H1 (cell line): ENCODE measurements around the gene FHIT. TPM values are rescaled to one million over a fixed set of nuclear protein-coding genes. Genes with fewer than 3 reads are reported as not detected.
"Not testable (repeated sequence)": the region's sequence is repeated elsewhere in the genome, so short reads cannot be mapped to it uniquely, and the experiment has no call there.

Source experiments
- CTCF ChIA-PET: fragments of 300-600 bp; sonication (Branson Sonifier 250); formaldehyde crosslinking; loops from one replicate; lab custom pipeline; 2021; ENCODE audit not compliant: partially characterized antibody; lab: Charles Lee
- POLR2A ChIA-PET: fragments of 300-600 bp; sonication (Branson Sonifier 250); formaldehyde crosslinking; loops from one replicate; lab custom pipeline; 2021; ENCODE audit warnings: inconsistent platforms; ENCODE audit not compliant: partially characterized antibody; lab: Charles Lee
- DNase-seq, 2 experiments: peaks; one replicate each; pipeline versions ENCODE4 v3.0.0 to v3.0.0-alpha.2; 2010 to 2022; ENCODE audit warnings: low spot score in 2 of 2, low read depth in 1 of 2, mixed read lengths in 1 of 2
- FAIRE-seq: peaks from 2 replicates; lab custom pipeline; 2011; peaks lifted over from hg19 to GRCh38; lab: Jason Lieb, UNC
- H2AFZ ChIP-seq: 2 replicates; pipeline ENCODE4 v1.8.1; 2012; ENCODE audit warnings: low read length, inconsistent platforms
- H2AK5ac ChIP-seq: 2 replicates; pipeline ENCODE4 v1.6.1; 2013; ENCODE audit warnings: low read depth, low read length
- H2BK120ac ChIP-seq: replicated peaks from 2 replicates; pipeline ENCODE3; 2013; ENCODE audit warnings: low read depth, low read length, inconsistent platforms
- H2BK12ac ChIP-seq: 2 replicates; pipeline ENCODE4 v1.6.1; 2013; ENCODE audit warnings: low read depth, low read length
- H2BK15ac ChIP-seq: 2 replicates; pipeline ENCODE4 v1.6.1; 2013; ENCODE audit warnings: low read length
- H2BK20ac ChIP-seq: 2 replicates; pipeline ENCODE4 v1.6.1; 2013; ENCODE audit warnings: low read length
- H2BK5ac ChIP-seq: 2 replicates; pipeline ENCODE4 v1.6.1; 2013; ENCODE audit warnings: low read depth, low read length
- H3K14ac ChIP-seq: 2 replicates; pipeline ENCODE4 v1.6.1; 2013; ENCODE audit warnings: inconsistent platforms; ENCODE audit not compliant: insufficient read length
- H3K18ac ChIP-seq: 2 replicates; pipeline ENCODE4 v1.6.1; 2013; ENCODE audit warnings: low read length; ENCODE audit errors: extremely low read depth
- H3K23ac ChIP-seq: 2 replicates; pipeline ENCODE4 v1.6.1; 2013; ENCODE audit warnings: inconsistent platforms; ENCODE audit not compliant: insufficient read length
- H3K23me2 ChIP-seq: 2 replicates; pipeline ENCODE4 v1.6.1; 2013; ENCODE audit warnings: low read depth, low read length
- H3K27ac ChIP-seq: 2 replicates; pipeline ENCODE4 v1.6.1; 2011; ENCODE audit warnings: low read depth, low read length, inconsistent platforms
- H3K27me3 ChIP-seq, 4 experiments: replicated peaks in 1 of 4; 1 replicate in 1 of 4; 2 replicates in 3 of 4; pipeline versions ENCODE4 v1.6.1 to v1.8.1; 2011 to 2013; ENCODE audit warnings: low read length in 3 of 4, mild to moderate bottlenecking in 3 of 4, inconsistent platforms in 2 of 4, mixed read lengths in 2 of 4, moderate library complexity in 1 of 4; ENCODE audit not compliant: control insufficient read depth in 3 of 4, insufficient read depth in 3 of 4; ENCODE audit errors: extremely low read depth in 1 of 4
- H3K36me3 ChIP-seq, 4 experiments: 2 replicates each; pipeline versions ENCODE4 v1.6.1 to v1.8.1; 2011 to 2013; ENCODE audit warnings: mild to moderate bottlenecking in 4 of 4, low read length in 3 of 4, moderate library complexity in 2 of 4, control low read depth in 1 of 4, inconsistent platforms in 1 of 4; ENCODE audit not compliant: insufficient read depth in 4 of 4, control insufficient read depth in 2 of 4
- H3K4ac ChIP-seq: replicated peaks from 2 replicates; pipeline ENCODE3; 2013; ENCODE audit warnings: low read length, low read depth, mixed read lengths, inconsistent platforms; ENCODE audit not compliant: insufficient read length
- H3K4me1 ChIP-seq, 4 experiments: replicated peaks in 1 of 4; 1 replicate in 1 of 4; 2 replicates in 3 of 4; pipeline versions ENCODE4 v1.6.1 to v1.8.1; 2011 to 2013; ENCODE audit warnings: low read length in 3 of 4, inconsistent platforms in 2 of 4, mixed read lengths in 1 of 4; ENCODE audit not compliant: insufficient read depth in 4 of 4, control insufficient read depth in 3 of 4
- H3K4me2 ChIP-seq, 2 experiments: 2 replicates each; pipeline versions ENCODE4 v1.6.1 to v1.8.1; 2011 to 2013; ENCODE audit warnings: low read depth in 2 of 2, low read length in 2 of 2, control low read depth in 1 of 2, inconsistent platforms in 1 of 2, mild to moderate bottlenecking in 1 of 2; ENCODE audit not compliant: insufficient read depth in 1 of 2
- H3K4me3 ChIP-seq, 4 experiments: fragments of 200-600, 300-600 bp in 1 of 4; sonication (generic), shearing (Covaris generic), sonication (Bioruptor Twin) in 1 of 4; 2 replicates each; pipeline versions ENCODE4 v1.5.1 to v1.8.1; 2011 to 2016; ENCODE audit warnings: low read length in 4 of 4, low read depth in 3 of 4, control low read depth in 2 of 4, inconsistent platforms in 2 of 4, mild to moderate bottlenecking in 2 of 4, mixed read lengths in 1 of 4, moderate library complexity in 1 of 4; ENCODE audit not compliant: insufficient read depth in 2 of 4; ENCODE audit errors: extremely low read depth in 1 of 4
- H3K56ac ChIP-seq: replicated peaks from 2 replicates; pipeline ENCODE3; 2013; ENCODE audit warnings: low read depth, mild to moderate bottlenecking, mixed read lengths, low read length, inconsistent platforms; ENCODE audit not compliant: insufficient read length
- H3K79me1 ChIP-seq: 2 replicates; pipeline ENCODE4 v1.6.1; 2013; ENCODE audit warnings: low read depth, low read length, control low read depth
- H3K79me2 ChIP-seq, 2 experiments: 2 replicates each; pipeline versions ENCODE4 v1.6.1 to v1.8.1; 2012 to 2013; ENCODE audit warnings: low read length in 2 of 2, mild to moderate bottlenecking in 2 of 2, inconsistent platforms in 1 of 2; ENCODE audit not compliant: insufficient read depth in 2 of 2, control insufficient read depth in 1 of 2
- H3K9ac ChIP-seq, 4 experiments: replicated peaks in 1 of 4; 1 replicate in 1 of 4; 2 replicates in 3 of 4; pipeline versions ENCODE4 v1.6.1 to v1.8.1; 2011 to 2013; ENCODE audit warnings: low read depth in 3 of 4, low read length in 3 of 4, control low read depth in 2 of 4, mild to moderate bottlenecking in 2 of 4, moderate library complexity in 2 of 4, inconsistent platforms in 1 of 4; ENCODE audit errors: extremely low read depth in 1 of 4
- H3K9me3 ChIP-seq, 2 experiments: 2 replicates each; pipeline versions ENCODE4 v1.6.1 to v1.8.1; 2012 to 2013; ENCODE audit warnings: mild to moderate bottlenecking in 2 of 2, moderate library complexity in 2 of 2, control low read depth in 1 of 2, inconsistent platforms in 1 of 2, low read depth in 1 of 2, low read length in 1 of 2, mixed read lengths in 1 of 2; ENCODE audit not compliant: insufficient read depth in 2 of 2
- H4K20me1 ChIP-seq, 2 experiments: replicated peaks in 1 of 2; 2 replicates each; pipeline versions ENCODE3 to v1.8.1; 2011 to 2013; ENCODE audit warnings: inconsistent platforms in 2 of 2, low read length in 2 of 2, mild to moderate bottlenecking in 1 of 2; ENCODE audit not compliant: insufficient read depth in 2 of 2, control insufficient read depth in 1 of 2
- H4K5ac ChIP-seq: 2 replicates; pipeline ENCODE4 v1.6.1; 2013; ENCODE audit warnings: low read length, low read depth, mixed read lengths, inconsistent platforms; ENCODE audit not compliant: insufficient read length
- H4K8ac ChIP-seq: 2 replicates; pipeline ENCODE4 v1.8.0; 2013; ENCODE audit warnings: mild to moderate bottlenecking, moderate library complexity, low read length, inconsistent platforms; ENCODE audit not compliant: insufficient read depth; ENCODE audit errors: extremely low read depth
- H4K91ac ChIP-seq: replicated peaks from 2 replicates; pipeline ENCODE3; 2013; ENCODE audit warnings: low read length, mixed read lengths, inconsistent platforms; ENCODE audit not compliant: insufficient read length
- WGBS, 2 experiments: shearing (Covaris generic) in 1 of 2; methylation state at CpG; one replicate each; pipeline versions ENCODE4 v1.1.6 to v1.1.7; 2013 to 2015; ENCODE audit warnings: low lambda C conversion rate in 2 of 2, mixed read lengths in 2 of 2, inconsistent platforms in 1 of 2, low coverage in 1 of 2, missing lambda C conversion rate in 1 of 2; ENCODE audit not compliant: insufficient replicate concordance in 2 of 2, insufficient coverage in 1 of 2, insufficient read length in 1 of 2; ENCODE audit errors: extremely low coverage in 1 of 2, missing lambda C conversion rate in 1 of 2; 5-methylcytosine and 5-hydroxymethylcytosine counted together
- polyA plus RNA-seq, 7 experiments: library from polyadenylated mRNA; depleted of rRNA in 3 of 7; stranded (reverse) in 5 of 7; unstranded in 2 of 7; fragments of >200 nt in 5 of 7; fragments of 200-250 nt in 2 of 7; gene quantifications; 1 replicate in 5 of 7; 2 replicates in 1 of 7; 4 replicates in 1 of 7; pipeline versions ENCODE4 v1.2.1 to v1.2.3, GENCODE V29; 2011 to 2013; ENCODE audit warnings: missing spikeins in 2 of 7, mixed read lengths in 2 of 7
- total RNA-seq: library from RNA; stranded (reverse); fragmentation: NEBNext Ultra II Directional; extraction: Animal tissue kit (Norgen Biotek cat#: 25700); gene quantifications from 2 replicates; pipeline ENCODE4 v1.2.1, GENCODE V29; 2021

FHIT gene
- total and polyA plus RNA-seq, 2 of the 8 experiments (the other 6 are each of a cell fraction or from before 2014, with no cell fraction given): 1.2 to 3.2 TPM

DNA sequence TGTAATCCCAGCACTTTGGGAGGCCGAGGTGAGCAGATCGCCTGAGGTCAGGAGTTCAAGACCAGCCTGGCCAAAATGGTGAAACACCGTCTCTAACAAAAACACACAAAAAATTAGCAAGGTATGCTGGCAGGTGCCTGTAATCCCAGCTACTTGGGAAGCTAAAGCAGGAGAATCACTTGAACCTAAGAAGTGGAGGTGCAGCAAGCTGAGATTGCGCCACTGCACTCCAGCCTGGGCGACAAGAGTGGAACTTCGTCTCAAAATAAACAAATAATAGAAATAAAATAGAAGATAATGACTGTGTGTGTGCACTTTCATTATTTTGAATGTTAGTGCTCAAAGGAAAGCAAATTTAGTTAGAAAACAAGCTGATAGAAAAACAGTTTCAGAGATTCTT is 234.2 kb downstream of the FHIT start:
- H2AFZ ChIP-seq, H3K27me3 ChIP-seq, H4K20me1 ChIP-seq, POLR2A ChIA-PET, H3K9ac ChIP-seq, H3K79me1 ChIP-seq, H2BK15ac ChIP-seq, H4K91ac ChIP-seq, H3K27ac ChIP-seq, H3K4me2 ChIP-seq, H3K18ac ChIP-seq, H3K14ac ChIP-seq, H2AK5ac ChIP-seq, H3K4me1 ChIP-seq, H2BK20ac ChIP-seq, H3K79me2 ChIP-seq, H3K23me2 ChIP-seq, H3K36me3 ChIP-seq, H3K23ac ChIP-seq, H3K4ac ChIP-seq, H4K5ac ChIP-seq, H2BK12ac ChIP-seq, H2BK120ac ChIP-seq, H3K4me3 ChIP-seq, H3K9me3 ChIP-seq, CTCF ChIA-PET, H3K56ac ChIP-seq, H2BK5ac ChIP-seq, H4K8ac ChIP-seq, FAIRE-seq, DNase-seq: not testable (repeated sequence)
- 97% methylated on average over 6 of the region's 6 CpGs; no CpG with 5 or more reads in 1 of the 2 experiments for WGBS, 2 experiments
